ENCODE results near the gene TSPAN13.

GRCh38 chr7:16708511-16708910, 45.0 kb upstream of the TSPAN13 start:
- TF ChIP-seq TAF1 (IDR thresholded peaks at IDR 0.05; ENCODE audit: low read depth, low read length) = no peak
- TF ChIP-seq JUND (IDR thresholded peaks at IDR 0.05; ENCODE audit: low read length) = no peak
- TF ChIP-seq TAF7 (optimal IDR thresholded peaks at IDR 0.05; ENCODE audit: borderline replicate concordance, low read depth, low read length) = no peak
- TF ChIP-seq, protein P1, sequence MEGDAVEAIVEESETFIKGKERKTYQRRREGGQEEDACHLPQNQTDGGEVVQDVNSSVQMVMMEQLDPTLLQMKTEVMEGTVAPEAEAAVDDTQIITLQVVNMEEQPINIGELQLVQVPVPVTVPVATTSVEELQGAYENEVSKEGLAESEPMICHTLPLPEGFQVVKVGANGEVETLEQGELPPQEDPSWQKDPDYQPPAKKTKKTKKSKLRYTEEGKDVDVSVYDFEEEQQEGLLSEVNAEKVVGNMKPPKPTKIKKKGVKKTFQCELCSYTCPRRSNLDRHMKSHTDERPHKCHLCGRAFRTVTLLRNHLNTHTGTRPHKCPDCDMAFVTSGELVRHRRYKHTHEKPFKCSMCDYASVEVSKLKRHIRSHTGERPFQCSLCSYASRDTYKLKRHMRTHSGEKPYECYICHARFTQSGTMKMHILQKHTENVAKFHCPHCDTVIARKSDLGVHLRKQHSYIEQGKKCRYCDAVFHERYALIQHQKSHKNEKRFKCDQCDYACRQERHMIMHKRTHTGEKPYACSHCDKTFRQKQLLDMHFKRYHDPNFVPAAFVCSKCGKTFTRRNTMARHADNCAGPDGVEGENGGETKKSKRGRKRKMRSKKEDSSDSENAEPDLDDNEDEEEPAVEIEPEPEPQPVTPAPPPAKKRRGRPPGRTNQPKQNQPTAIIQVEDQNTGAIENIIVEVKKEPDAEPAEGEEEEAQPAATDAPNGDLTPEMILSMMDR (IDR thresholded peaks at IDR 0.05; ENCODE audit: control extremely low read depth in 1 of 3, insufficient read depth in 1 of 3, low read depth in 1 of 3, low read length in 3 of 3) = no peak
- TF ChIP-seq YY1 (IDR thresholded peaks at IDR 0.05; ENCODE audit: low read depth, low read length) = no peak
- TF ChIP-seq POLR2AphosphoS5 (IDR thresholded peaks at IDR 0.05; ENCODE audit: low read depth, low read length) = no peak
- TF ChIP-seq EZH2 (IDR thresholded peaks at IDR 0.05; ENCODE audit: low read depth, low read length, severe bottlenecking) = no peak
- no peak for TF ChIP-seq JUN (IDR thresholded peaks at IDR 0.05; ENCODE audit: low read depth, low read length)
- TF ChIP-seq ATF3 (IDR thresholded peaks at IDR 0.05; ENCODE audit: insufficient read depth, low read depth, low read length) = no peak
- TF ChIP-seq MAFK (IDR thresholded peaks at IDR 0.05; ENCODE audit: low read depth, low read length) = no peak
- TF ChIP-seq PHF8 (conservative IDR thresholded peaks at IDR 0.05; ENCODE audit: low read depth, low read length) = no peak
- TF ChIP-seq SIN3A (conservative IDR thresholded peaks at IDR 0.05 in 1 of 2, IDR thresholded peaks at IDR 0.05 in 1 of 2; ENCODE audit: low read depth in 1 of 2, low read length in 2 of 2) = no peak
- no peak for TF ChIP-seq GTF2F1 (IDR thresholded peaks at IDR 0.05; ENCODE audit: borderline replicate concordance, low read depth, low read length)
